H1 (cell line): ENCODE measurements around the gene DCAF6. TPM values are rescaled to one million over a fixed set of nuclear protein-coding genes. Genes with fewer than 3 reads are reported as not detected.

Experiments used
- CTCF ChIA-PET: fragments of 300-600 bp; sonication (Branson Sonifier 250); formaldehyde crosslinking; loops from one replicate; lab custom pipeline; 2021; ENCODE audit not compliant: partially characterized antibody; lab: Charles Lee
- POLR2A ChIA-PET: fragments of 300-600 bp; sonication (Branson Sonifier 250); formaldehyde crosslinking; loops from one replicate; lab custom pipeline; 2021; ENCODE audit warnings: inconsistent platforms; ENCODE audit not compliant: partially characterized antibody; lab: Charles Lee
- DNase-seq, 2 experiments: peaks; one replicate each; pipeline versions ENCODE4 v3.0.0 to v3.0.0-alpha.2; 2010 to 2022; ENCODE audit warnings: low spot score in 2 of 2, low read depth in 1 of 2, mixed read lengths in 1 of 2
- FAIRE-seq: peaks from 2 replicates; lab custom pipeline; 2011; peaks lifted over from hg19 to GRCh38; lab: Jason Lieb, UNC
- H2AFZ ChIP-seq: 2 replicates; pipeline ENCODE4 v1.8.1; 2012; ENCODE audit warnings: low read length, inconsistent platforms
- H2AK5ac ChIP-seq: 2 replicates; pipeline ENCODE4 v1.6.1; 2013; ENCODE audit warnings: low read depth, low read length
- H2BK120ac ChIP-seq: replicated peaks from 2 replicates; pipeline ENCODE3; 2013; ENCODE audit warnings: low read depth, low read length, inconsistent platforms
- H2BK12ac ChIP-seq: 2 replicates; pipeline ENCODE4 v1.6.1; 2013; ENCODE audit warnings: low read depth, low read length
- H2BK15ac ChIP-seq: 2 replicates; pipeline ENCODE4 v1.6.1; 2013; ENCODE audit warnings: low read length
- H2BK20ac ChIP-seq: 2 replicates; pipeline ENCODE4 v1.6.1; 2013; ENCODE audit warnings: low read length
- H2BK5ac ChIP-seq: 2 replicates; pipeline ENCODE4 v1.6.1; 2013; ENCODE audit warnings: low read depth, low read length
- H3K14ac ChIP-seq: 2 replicates; pipeline ENCODE4 v1.6.1; 2013; ENCODE audit warnings: inconsistent platforms; ENCODE audit not compliant: insufficient read length
- H3K18ac ChIP-seq: 2 replicates; pipeline ENCODE4 v1.6.1; 2013; ENCODE audit warnings: low read length; ENCODE audit errors: extremely low read depth
- H3K23ac ChIP-seq: 2 replicates; pipeline ENCODE4 v1.6.1; 2013; ENCODE audit warnings: inconsistent platforms; ENCODE audit not compliant: insufficient read length
- H3K23me2 ChIP-seq: 2 replicates; pipeline ENCODE4 v1.6.1; 2013; ENCODE audit warnings: low read depth, low read length
- H3K27ac ChIP-seq: 2 replicates; pipeline ENCODE4 v1.6.1; 2011; ENCODE audit warnings: low read depth, low read length, inconsistent platforms
- H3K27me3 ChIP-seq, 4 experiments: replicated peaks in 1 of 4; 1 replicate in 1 of 4; 2 replicates in 3 of 4; pipeline versions ENCODE4 v1.6.1 to v1.8.1; 2011 to 2013; ENCODE audit warnings: low read length in 3 of 4, mild to moderate bottlenecking in 3 of 4, inconsistent platforms in 2 of 4, mixed read lengths in 2 of 4, moderate library complexity in 1 of 4; ENCODE audit not compliant: control insufficient read depth in 3 of 4, insufficient read depth in 3 of 4; ENCODE audit errors: extremely low read depth in 1 of 4
- H3K36me3 ChIP-seq, 4 experiments: 2 replicates each; pipeline versions ENCODE4 v1.6.1 to v1.8.1; 2011 to 2013; ENCODE audit warnings: mild to moderate bottlenecking in 4 of 4, low read length in 3 of 4, moderate library complexity in 2 of 4, control low read depth in 1 of 4, inconsistent platforms in 1 of 4; ENCODE audit not compliant: insufficient read depth in 4 of 4, control insufficient read depth in 2 of 4
- H3K4ac ChIP-seq: replicated peaks from 2 replicates; pipeline ENCODE3; 2013; ENCODE audit warnings: low read length, low read depth, mixed read lengths, inconsistent platforms; ENCODE audit not compliant: insufficient read length
- H3K4me1 ChIP-seq, 4 experiments: replicated peaks in 1 of 4; 1 replicate in 1 of 4; 2 replicates in 3 of 4; pipeline versions ENCODE4 v1.6.1 to v1.8.1; 2011 to 2013; ENCODE audit warnings: low read length in 3 of 4, inconsistent platforms in 2 of 4, mixed read lengths in 1 of 4; ENCODE audit not compliant: insufficient read depth in 4 of 4, control insufficient read depth in 3 of 4
- H3K4me2 ChIP-seq, 2 experiments: 2 replicates each; pipeline versions ENCODE4 v1.6.1 to v1.8.1; 2011 to 2013; ENCODE audit warnings: low read depth in 2 of 2, low read length in 2 of 2, control low read depth in 1 of 2, inconsistent platforms in 1 of 2, mild to moderate bottlenecking in 1 of 2; ENCODE audit not compliant: insufficient read depth in 1 of 2
- H3K4me3 ChIP-seq, 4 experiments: fragments of 200-600, 300-600 bp in 1 of 4; sonication (generic), shearing (Covaris generic), sonication (Bioruptor Twin) in 1 of 4; 2 replicates each; pipeline versions ENCODE4 v1.5.1 to v1.8.1; 2011 to 2016; ENCODE audit warnings: low read length in 4 of 4, low read depth in 3 of 4, control low read depth in 2 of 4, inconsistent platforms in 2 of 4, mild to moderate bottlenecking in 2 of 4, mixed read lengths in 1 of 4, moderate library complexity in 1 of 4; ENCODE audit not compliant: insufficient read depth in 2 of 4; ENCODE audit errors: extremely low read depth in 1 of 4
- H3K56ac ChIP-seq: replicated peaks from 2 replicates; pipeline ENCODE3; 2013; ENCODE audit warnings: low read depth, mild to moderate bottlenecking, mixed read lengths, low read length, inconsistent platforms; ENCODE audit not compliant: insufficient read length
- H3K79me1 ChIP-seq: 2 replicates; pipeline ENCODE4 v1.6.1; 2013; ENCODE audit warnings: low read depth, low read length, control low read depth
- H3K79me2 ChIP-seq, 2 experiments: 2 replicates each; pipeline versions ENCODE4 v1.6.1 to v1.8.1; 2012 to 2013; ENCODE audit warnings: low read length in 2 of 2, mild to moderate bottlenecking in 2 of 2, inconsistent platforms in 1 of 2; ENCODE audit not compliant: insufficient read depth in 2 of 2, control insufficient read depth in 1 of 2
- H3K9ac ChIP-seq, 4 experiments: replicated peaks in 1 of 4; 1 replicate in 1 of 4; 2 replicates in 3 of 4; pipeline versions ENCODE4 v1.6.1 to v1.8.1; 2011 to 2013; ENCODE audit warnings: low read depth in 3 of 4, low read length in 3 of 4, control low read depth in 2 of 4, mild to moderate bottlenecking in 2 of 4, moderate library complexity in 2 of 4, inconsistent platforms in 1 of 4; ENCODE audit errors: extremely low read depth in 1 of 4
- H3K9me3 ChIP-seq, 2 experiments: 2 replicates each; pipeline versions ENCODE4 v1.6.1 to v1.8.1; 2012 to 2013; ENCODE audit warnings: mild to moderate bottlenecking in 2 of 2, moderate library complexity in 2 of 2, control low read depth in 1 of 2, inconsistent platforms in 1 of 2, low read depth in 1 of 2, low read length in 1 of 2, mixed read lengths in 1 of 2; ENCODE audit not compliant: insufficient read depth in 2 of 2
- H4K20me1 ChIP-seq, 2 experiments: replicated peaks in 1 of 2; 2 replicates each; pipeline versions ENCODE3 to v1.8.1; 2011 to 2013; ENCODE audit warnings: inconsistent platforms in 2 of 2, low read length in 2 of 2, mild to moderate bottlenecking in 1 of 2; ENCODE audit not compliant: insufficient read depth in 2 of 2, control insufficient read depth in 1 of 2
- H4K5ac ChIP-seq: 2 replicates; pipeline ENCODE4 v1.6.1; 2013; ENCODE audit warnings: low read length, low read depth, mixed read lengths, inconsistent platforms; ENCODE audit not compliant: insufficient read length
- H4K8ac ChIP-seq: 2 replicates; pipeline ENCODE4 v1.8.0; 2013; ENCODE audit warnings: mild to moderate bottlenecking, moderate library complexity, low read length, inconsistent platforms; ENCODE audit not compliant: insufficient read depth; ENCODE audit errors: extremely low read depth
- H4K91ac ChIP-seq: replicated peaks from 2 replicates; pipeline ENCODE3; 2013; ENCODE audit warnings: low read length, mixed read lengths, inconsistent platforms; ENCODE audit not compliant: insufficient read length
- WGBS, 2 experiments: shearing (Covaris generic) in 1 of 2; methylation state at CpG; one replicate each; pipeline versions ENCODE4 v1.1.6 to v1.1.7; 2013 to 2015; ENCODE audit warnings: low lambda C conversion rate in 2 of 2, mixed read lengths in 2 of 2, inconsistent platforms in 1 of 2, low coverage in 1 of 2, missing lambda C conversion rate in 1 of 2; ENCODE audit not compliant: insufficient replicate concordance in 2 of 2, insufficient coverage in 1 of 2, insufficient read length in 1 of 2; ENCODE audit errors: extremely low coverage in 1 of 2, missing lambda C conversion rate in 1 of 2; 5-methylcytosine and 5-hydroxymethylcytosine counted together
- polyA plus RNA-seq, 7 experiments: library from polyadenylated mRNA; depleted of rRNA in 3 of 7; stranded (reverse) in 5 of 7; unstranded in 2 of 7; fragments of >200 nt in 5 of 7; fragments of 200-250 nt in 2 of 7; gene quantifications; 1 replicate in 5 of 7; 2 replicates in 1 of 7; 4 replicates in 1 of 7; pipeline versions ENCODE4 v1.2.1 to v1.2.3, GENCODE V29; 2011 to 2013; ENCODE audit warnings: missing spikeins in 2 of 7, mixed read lengths in 2 of 7
- total RNA-seq: library from RNA; stranded (reverse); fragmentation: NEBNext Ultra II Directional; extraction: Animal tissue kit (Norgen Biotek cat#: 25700); gene quantifications from 2 replicates; pipeline ENCODE4 v1.2.1, GENCODE V29; 2021
- TF ChIP-seq, protein P1 (sequence below), 3 experiments: IDR thresholded peaks; 1 replicate in 2 of 3; 2 replicates in 1 of 3; pipeline versions ENCODE4 v1.5.1 to v1.6.1; 2011; ENCODE audit warnings: low read length in 3 of 3, mild to moderate bottlenecking in 3 of 3, inconsistent platforms in 2 of 3, low read depth in 1 of 3, moderate library complexity in 1 of 3; ENCODE audit not compliant: insufficient read depth in 1 of 3; ENCODE audit errors: control extremely low read depth in 1 of 3

The DCAF6 gene
- total and polyA plus RNA-seq, 2 of the 8 experiments (the other 6 are each of a cell fraction or from before 2014, with no cell fraction given) = 12.3 to 17.4 TPM

DNA sequence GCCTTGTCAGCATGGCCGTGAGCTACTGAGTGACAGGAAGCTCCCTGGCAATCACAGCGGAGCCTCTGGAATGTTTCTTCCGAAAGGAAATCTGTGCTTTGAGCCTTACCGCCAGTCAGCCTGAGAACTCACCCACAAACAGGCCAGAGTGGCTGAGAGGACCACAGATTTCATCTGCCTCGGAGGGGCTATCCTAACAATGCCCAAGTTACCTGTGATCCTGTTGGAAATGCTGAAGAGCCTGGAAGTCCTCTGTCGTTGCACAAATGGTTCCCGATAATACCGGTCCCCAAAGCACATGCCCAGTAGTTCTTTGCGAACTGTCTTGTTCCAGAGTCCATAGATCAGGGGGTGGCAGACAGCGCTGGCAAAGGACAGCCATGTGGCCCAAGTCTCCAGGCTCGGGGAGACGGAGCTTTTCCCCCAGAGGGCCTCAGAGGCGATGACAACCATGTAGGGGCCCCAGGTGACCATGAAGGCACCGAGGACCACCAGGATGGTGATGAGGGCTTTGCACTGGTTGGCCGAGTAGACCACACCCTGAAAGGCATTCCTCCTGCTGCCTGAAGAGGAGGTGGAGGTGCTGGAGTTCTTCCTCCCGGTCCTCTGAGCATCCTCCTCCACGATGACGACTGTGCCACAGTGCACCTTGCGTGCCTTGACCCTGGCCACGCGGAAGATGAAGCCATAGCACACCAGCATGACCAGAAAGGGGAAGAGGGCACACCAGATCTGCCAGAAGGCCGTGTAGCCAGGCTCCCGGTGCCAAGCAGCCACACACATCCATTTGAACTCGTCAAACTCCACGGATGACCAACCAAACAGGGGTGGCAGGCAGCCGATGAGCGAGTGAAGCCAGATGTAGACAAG lies 160.0 kb downstream of the DCAF6 start:
- H3K4me1 ChIP-seq = peaks cover 0 to 3% (median 0%) of the 10 kb centered on the region in 4 experiments; a peak in 1 of 7 replicates
- H3K14ac ChIP-seq = no peak overlapping the region
- no peak overlapping the region for H2BK15ac ChIP-seq
- no peak overlapping the region for H2BK12ac ChIP-seq
- no peak for DNase-seq
- no peak overlapping the region for H2BK5ac ChIP-seq
- no peak overlapping the region for H2BK20ac ChIP-seq
- H3K36me3 ChIP-seq = no peaks in the 10 kb centered on the region; a peak in 3 of 8 replicates
- no peaks in the 10 kb centered on the region for H3K23me2 ChIP-seq
- no peak overlapping the region for H3K9ac ChIP-seq
- H3K27ac ChIP-seq = no peak overlapping the region
- no peak overlapping the region for H3K4me2 ChIP-seq
- no peak overlapping the region for H3K23ac ChIP-seq
- H3K4ac ChIP-seq = no peak overlapping the region
- H3K56ac ChIP-seq = no peak overlapping the region
- H3K79me2 ChIP-seq = no peaks in the 10 kb centered on the region
- no peaks in the 10 kb centered on the region for H3K9me3 ChIP-seq
- POLR2A ChIA-PET = no interaction called here
- H4K20me1 ChIP-seq = peaks cover 0 to 2% of the 10 kb centered on the region in 2 experiments
- TF ChIP-seq, protein P1, sequence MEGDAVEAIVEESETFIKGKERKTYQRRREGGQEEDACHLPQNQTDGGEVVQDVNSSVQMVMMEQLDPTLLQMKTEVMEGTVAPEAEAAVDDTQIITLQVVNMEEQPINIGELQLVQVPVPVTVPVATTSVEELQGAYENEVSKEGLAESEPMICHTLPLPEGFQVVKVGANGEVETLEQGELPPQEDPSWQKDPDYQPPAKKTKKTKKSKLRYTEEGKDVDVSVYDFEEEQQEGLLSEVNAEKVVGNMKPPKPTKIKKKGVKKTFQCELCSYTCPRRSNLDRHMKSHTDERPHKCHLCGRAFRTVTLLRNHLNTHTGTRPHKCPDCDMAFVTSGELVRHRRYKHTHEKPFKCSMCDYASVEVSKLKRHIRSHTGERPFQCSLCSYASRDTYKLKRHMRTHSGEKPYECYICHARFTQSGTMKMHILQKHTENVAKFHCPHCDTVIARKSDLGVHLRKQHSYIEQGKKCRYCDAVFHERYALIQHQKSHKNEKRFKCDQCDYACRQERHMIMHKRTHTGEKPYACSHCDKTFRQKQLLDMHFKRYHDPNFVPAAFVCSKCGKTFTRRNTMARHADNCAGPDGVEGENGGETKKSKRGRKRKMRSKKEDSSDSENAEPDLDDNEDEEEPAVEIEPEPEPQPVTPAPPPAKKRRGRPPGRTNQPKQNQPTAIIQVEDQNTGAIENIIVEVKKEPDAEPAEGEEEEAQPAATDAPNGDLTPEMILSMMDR (IDR thresholded peaks at IDR 0.05; ENCODE audit: control extremely low read depth in 1 of 3, insufficient read depth in 1 of 3, low read depth in 1 of 3, low read length in 3 of 3) = no peak
- TF ChIP-seq, all 59 proteins: peak for 0
- Histone ChIP-seq H3K27me3 (no peaks in the 10 kb centered on the region), H3K18ac (no peak overlapping the region), H2AFZ (no peak overlapping the region), H4K91ac (no peak overlapping the region), H2BK120ac (no peak overlapping the region), H4K5ac (no peak overlapping the region), H3K79me1 (no peaks in the 10 kb centered on the region; the same call in 1 of the 2 replicates), H2AK5ac (no peak overlapping the region), H4K8ac (0 out of 2 replicates have a peak overlapping the region, but pooled peaks have one; percentile 30), H3K4me3 (no peak overlapping the region)
- CTCF ChIA-PET = interaction anchor here (1.1 to 6.1 kb wide), 3 partner anchors 11 to 49 kb away, joined by 4 to 75 read pairs (median 10); no protein-coding TSS in a partner anchor
- no peak for FAIRE-seq
- WGBS, 2 experiments = 92% methylated on average over 27 of the region's 27 CpGs; no CpG with 5 or more reads in 1 of the 2 experiments
